NCI-H2196 (cell line): ENCODE measurements around the gene MNX1.

Experiments used
- DNase-seq: peaks from one replicate; lab custom pipeline; 2025; ENCODE audit not compliant: unreplicated experiment; lab: John Stamatoyannopoulos, UW

Gene MNX1

GRCh38 chr7:157003756-157004520 lies 6.5 kb downstream of the MNX1 start:
- DNase-seq = no peak

GRCh38 chr7:157003445-157003755 lies 7.1 kb downstream of the MNX1 start:
- DNase-seq = no peak

GRCh38 chr7:157002819-157003421 lies 7.5 kb downstream of the MNX1 start:
- no peak for DNase-seq

GRCh38 chr7:157001920-157002818 lies 8.3 kb downstream of the MNX1 start:
- DNase-seq = no peak

- no peak for DNase-seq
Measured at GRCh38 chr7:157000741-157001653, 9.5 kb downstream of the MNX1 start.

GRCh38 chr7:156999958-157000726 lies 10.3 kb downstream of the MNX1 start:
- DNase-seq = no peak

- DNase-seq = no peak
Measured at GRCh38 chr7:156998988-156999957, 11.2 kb downstream of the MNX1 start.

GRCh38 chr7:156994417-156994816 lies 16.0 kb downstream of the MNX1 start:
- no peak for DNase-seq

- DNase-seq = no peak
Measured at GRCh38 chr7:156993925-156994235, 16.6 kb downstream of the MNX1 start.

GRCh38 chr7:156993021-156993924 lies 17.2 kb downstream of the MNX1 start:
- no peak for DNase-seq

- DNase-seq = no peak
Measured at GRCh38 chr7:156989766-156990535, 20.5 kb downstream of the MNX1 start.

GRCh38 chr7:156988343-156989185 lies 21.9 kb downstream of the MNX1 start:
- no peak for DNase-seq

GRCh38 chr7:156986378-156986777 lies 24.1 kb downstream of the MNX1 start:
- DNase-seq = no peak

- no peak for DNase-seq
Measured at GRCh38 chr7:156985101-156985992, 25.1 kb downstream of the MNX1 start.

GRCh38 chr7:156984174-156984891 lies 26.1 kb downstream of the MNX1 start:
- no peak for DNase-seq
